Central memory CD8-positive, alpha-beta T cell (primary cell): Measurements from ENCODE around the gene GOLGA3.
"Not testable (repeated sequence)": the region's sequence is repeated elsewhere in the genome, so short reads cannot be mapped to it uniquely, and the experiment has no call there.

Source experiments
- ATAC-seq: fragments of 150-1000 bp; cut with Tn5 transposase; replicated peaks from 2 replicates; pipeline ENCODE4 v1.10.0; 2022; ENCODE audit warnings: mild to moderate bottlenecking, moderate FRiP score, moderate number of reproducible peaks; ENCODE audit not compliant: poor library complexity, severe bottlenecking; ENCODE audit errors: extremely low read depth
- DNase-seq, 2 donors: peaks; one replicate each; pipeline ENCODE4 v3.0.0; 2021; ENCODE audit warnings: low spot score in 2 of 2
- H3K27ac Mint-ChIP-seq: one replicate; pipeline ENCODE4 v1.8.0; 2022; ENCODE audit warnings: low read depth, mild to moderate bottlenecking, moderate library complexity, mixed read lengths
- H3K27me3 Mint-ChIP-seq: one replicate; pipeline ENCODE4 v1.8.0; 2022; ENCODE audit warnings: mixed read lengths
- H3K36me3 Mint-ChIP-seq: one replicate; pipeline ENCODE4 v1.8.0; 2022; ENCODE audit warnings: mild to moderate bottlenecking, moderate library complexity, mixed read lengths; ENCODE audit not compliant: insufficient read depth
- H3K4me1 Mint-ChIP-seq: one replicate; pipeline ENCODE4 v1.8.0; 2022; ENCODE audit warnings: mixed read lengths
- H3K4me3 Mint-ChIP-seq: one replicate; pipeline ENCODE4 v1.8.0; 2022; ENCODE audit warnings: mild to moderate bottlenecking, moderate library complexity, mixed read lengths
- H3K9me3 Mint-ChIP-seq: one replicate; pipeline ENCODE4 v1.8.0; 2022; ENCODE audit warnings: mixed read lengths

GOLGA3 gene

GRCh38 chr12:132798836-132799235 is 29.8 kb downstream of the GOLGA3 start:
- H3K9me3 Mint-ChIP-seq: no peaks in the 10 kb centered on the region
- DNase-seq (no peak), ATAC-seq (no peak)
- no peak overlapping the region for H3K4me3 Mint-ChIP-seq
- H3K36me3 Mint-ChIP-seq: peaks cover 48% of the 10 kb centered on the region
- no peaks in the 10 kb centered on the region for H3K27me3 Mint-ChIP-seq
- no peak overlapping the region for H3K27ac Mint-ChIP-seq
- H3K4me1 Mint-ChIP-seq: no peaks in the 10 kb centered on the region

GRCh38 chr12:132797820-132798570 is 30.7 kb downstream of the GOLGA3 start:
- H3K4me3 Mint-ChIP-seq: no peak overlapping the region
- DNase-seq: no peak
- H3K27me3 Mint-ChIP-seq: no peaks in the 10 kb centered on the region
- no peak overlapping the region for H3K27ac Mint-ChIP-seq
- no peaks in the 10 kb centered on the region for H3K9me3 Mint-ChIP-seq
- no peak for ATAC-seq
- no peaks in the 10 kb centered on the region for H3K4me1 Mint-ChIP-seq
- peaks cover 43% of the 10 kb centered on the region for H3K36me3 Mint-ChIP-seq

- no peaks in the 10 kb centered on the region for H3K27me3 Mint-ChIP-seq
- ATAC-seq (no peak), DNase-seq (no peak)
- H3K27ac Mint-ChIP-seq: no peak overlapping the region
- H3K9me3 Mint-ChIP-seq: no peaks in the 10 kb centered on the region
- no peaks in the 10 kb centered on the region for H3K4me1 Mint-ChIP-seq
- peaks cover 39% of the 10 kb centered on the region for H3K36me3 Mint-ChIP-seq
- H3K4me3 Mint-ChIP-seq: no peak overlapping the region
These were observed 32.8 kb downstream of the GOLGA3 start for GRCh38 chr12:132795847-132796246.

- H3K4me3 Mint-ChIP-seq, H3K27ac Mint-ChIP-seq, DNase-seq, H3K9me3 Mint-ChIP-seq, H3K27me3 Mint-ChIP-seq, H3K4me1 Mint-ChIP-seq, ATAC-seq: not testable (repeated sequence)
- peaks cover 38% of the 10 kb centered on the region for H3K36me3 Mint-ChIP-seq
These were observed 36.7 kb downstream of the GOLGA3 start for GRCh38 chr12:132791940-132792339.

GRCh38 chr12:132789099-132789471 is 39.6 kb downstream of the GOLGA3 start:
- peaks cover 23% of the 10 kb centered on the region for H3K36me3 Mint-ChIP-seq
- H3K4me1 Mint-ChIP-seq: peaks cover 8% of the 10 kb centered on the region
- H3K27me3 Mint-ChIP-seq: no peaks in the 10 kb centered on the region
- ATAC-seq (no peak), DNase-seq (no peak)
- no peaks in the 10 kb centered on the region for H3K9me3 Mint-ChIP-seq
- peak overlapping the region; percentile 81 for H3K27ac Mint-ChIP-seq
- H3K4me3 Mint-ChIP-seq: no peak overlapping the region

- H3K27ac Mint-ChIP-seq: peak overlapping the region; percentile 81
- no peak for DNase-seq
- H3K4me1 Mint-ChIP-seq: peaks cover 8% of the 10 kb centered on the region
- H3K27me3 Mint-ChIP-seq: no peaks in the 10 kb centered on the region
- no peaks in the 10 kb centered on the region for H3K9me3 Mint-ChIP-seq
- H3K4me3 Mint-ChIP-seq: no peak overlapping the region
- H3K36me3 Mint-ChIP-seq: peaks cover 28% of the 10 kb centered on the region
- no peak for ATAC-seq
These were observed 40.1 kb downstream of the GOLGA3 start for GRCh38 chr12:132788375-132789098.

- H3K4me1 Mint-ChIP-seq: peaks cover 8% of the 10 kb centered on the region
- no peak for ATAC-seq
- DNase-seq: no peak
- peak overlapping the region; percentile 81 for H3K27ac Mint-ChIP-seq
- H3K36me3 Mint-ChIP-seq: peaks cover 30% of the 10 kb centered on the region
- H3K9me3 Mint-ChIP-seq: no peaks in the 10 kb centered on the region
- H3K27me3 Mint-ChIP-seq: no peaks in the 10 kb centered on the region
- no peak overlapping the region for H3K4me3 Mint-ChIP-seq
These were observed 40.8 kb downstream of the GOLGA3 start for GRCh38 chr12:132787877-132788276.

GRCh38 chr12:132786192-132786591 is 42.5 kb downstream of the GOLGA3 start:
- H3K4me1 Mint-ChIP-seq: peaks cover 8% of the 10 kb centered on the region
- no peaks in the 10 kb centered on the region for H3K9me3 Mint-ChIP-seq
- no peaks in the 10 kb centered on the region for H3K27me3 Mint-ChIP-seq
- DNase-seq: no peak
- H3K4me3 Mint-ChIP-seq: no peak overlapping the region
- peak; percentile 14 for ATAC-seq
- H3K27ac Mint-ChIP-seq: no peak overlapping the region
- peaks cover 33% of the 10 kb centered on the region for H3K36me3 Mint-ChIP-seq

GRCh38 chr12:132784580-132784979 is 44.1 kb downstream of the GOLGA3 start:
- no peak overlapping the region for H3K4me3 Mint-ChIP-seq
- DNase-seq (no peak), ATAC-seq (no peak)
- peak overlapping the region; percentile 17 for H3K27ac Mint-ChIP-seq
- H3K27me3 Mint-ChIP-seq: no peaks in the 10 kb centered on the region
- peaks cover 30% of the 10 kb centered on the region for H3K36me3 Mint-ChIP-seq
- H3K9me3 Mint-ChIP-seq: no peaks in the 10 kb centered on the region
- H3K4me1 Mint-ChIP-seq: peaks cover 8% of the 10 kb centered on the region

- Mint-ChIP-seq H3K9me3 (no peaks in the 10 kb centered on the region), H3K36me3 (peaks cover 30% of the 10 kb centered on the region), H3K4me3 (no peak overlapping the region), H3K4me1 (peaks cover 8% of the 10 kb centered on the region), H3K27ac (no peak overlapping the region), H3K27me3 (no peaks in the 10 kb centered on the region)
- no peak for ATAC-seq
- DNase-seq: no peak
These were observed 44.6 kb downstream of the GOLGA3 start for GRCh38 chr12:132783917-132784531.

GRCh38 chr12:132781938-132782337 is 46.7 kb downstream of the GOLGA3 start:
- no peak overlapping the region for H3K27ac Mint-ChIP-seq
- H3K4me3 Mint-ChIP-seq: no peak overlapping the region
- ATAC-seq (no peak), DNase-seq (no peak)
- peaks cover 30% of the 10 kb centered on the region for H3K36me3 Mint-ChIP-seq
- H3K9me3 Mint-ChIP-seq: no peaks in the 10 kb centered on the region
- no peaks in the 10 kb centered on the region for H3K27me3 Mint-ChIP-seq
- H3K4me1 Mint-ChIP-seq: no peaks in the 10 kb centered on the region

- Mint-ChIP-seq H3K36me3 (peaks cover 43% of the 10 kb centered on the region), H3K4me1 (no peaks in the 10 kb centered on the region), H3K4me3 (no peak overlapping the region), H3K9me3 (no peaks in the 10 kb centered on the region), H3K27me3 (no peaks in the 10 kb centered on the region), H3K27ac (no peak overlapping the region)
- DNase-seq: no peak
- ATAC-seq: no peak
These were observed 48.8 kb downstream of the GOLGA3 start for GRCh38 chr12:132779781-132780353.
